H1 (cell line): ENCODE results near the gene CMIP. TPM values are rescaled to one million over a fixed set of nuclear protein-coding genes. Genes with fewer than 3 reads are reported as not detected.
"Not testable (repeated sequence)": the region's sequence is repeated elsewhere in the genome, so short reads cannot be mapped to it uniquely, and the experiment has no call there.

Source experiments
- CTCF ChIA-PET: fragments of 300-600 bp; sonication (Branson Sonifier 250); formaldehyde crosslinking; loops from one replicate; lab custom pipeline; 2021; ENCODE audit not compliant: partially characterized antibody; lab: Charles Lee
- POLR2A ChIA-PET: fragments of 300-600 bp; sonication (Branson Sonifier 250); formaldehyde crosslinking; loops from one replicate; lab custom pipeline; 2021; ENCODE audit warnings: inconsistent platforms; ENCODE audit not compliant: partially characterized antibody; lab: Charles Lee
- DNase-seq, 2 experiments: peaks; one replicate each; pipeline versions ENCODE4 v3.0.0 to v3.0.0-alpha.2; 2010 to 2022; ENCODE audit warnings: low spot score in 2 of 2, low read depth in 1 of 2, mixed read lengths in 1 of 2
- FAIRE-seq: peaks from 2 replicates; lab custom pipeline; 2011; peaks lifted over from hg19 to GRCh38; lab: Jason Lieb, UNC
- H2AFZ ChIP-seq: 2 replicates; pipeline ENCODE4 v1.8.1; 2012; ENCODE audit warnings: low read length, inconsistent platforms
- H2AK5ac ChIP-seq: 2 replicates; pipeline ENCODE4 v1.6.1; 2013; ENCODE audit warnings: low read depth, low read length
- H2BK120ac ChIP-seq: replicated peaks from 2 replicates; pipeline ENCODE3; 2013; ENCODE audit warnings: low read depth, low read length, inconsistent platforms
- H2BK12ac ChIP-seq: 2 replicates; pipeline ENCODE4 v1.6.1; 2013; ENCODE audit warnings: low read depth, low read length
- H2BK15ac ChIP-seq: 2 replicates; pipeline ENCODE4 v1.6.1; 2013; ENCODE audit warnings: low read length
- H2BK20ac ChIP-seq: 2 replicates; pipeline ENCODE4 v1.6.1; 2013; ENCODE audit warnings: low read length
- H2BK5ac ChIP-seq: 2 replicates; pipeline ENCODE4 v1.6.1; 2013; ENCODE audit warnings: low read depth, low read length
- H3K14ac ChIP-seq: 2 replicates; pipeline ENCODE4 v1.6.1; 2013; ENCODE audit warnings: inconsistent platforms; ENCODE audit not compliant: insufficient read length
- H3K18ac ChIP-seq: 2 replicates; pipeline ENCODE4 v1.6.1; 2013; ENCODE audit warnings: low read length; ENCODE audit errors: extremely low read depth
- H3K23ac ChIP-seq: 2 replicates; pipeline ENCODE4 v1.6.1; 2013; ENCODE audit warnings: inconsistent platforms; ENCODE audit not compliant: insufficient read length
- H3K23me2 ChIP-seq: 2 replicates; pipeline ENCODE4 v1.6.1; 2013; ENCODE audit warnings: low read depth, low read length
- H3K27ac ChIP-seq: 2 replicates; pipeline ENCODE4 v1.6.1; 2011; ENCODE audit warnings: low read depth, low read length, inconsistent platforms
- H3K27me3 ChIP-seq, 4 experiments: replicated peaks in 1 of 4; 1 replicate in 1 of 4; 2 replicates in 3 of 4; pipeline versions ENCODE4 v1.6.1 to v1.8.1; 2011 to 2013; ENCODE audit warnings: low read length in 3 of 4, mild to moderate bottlenecking in 3 of 4, inconsistent platforms in 2 of 4, mixed read lengths in 2 of 4, moderate library complexity in 1 of 4; ENCODE audit not compliant: control insufficient read depth in 3 of 4, insufficient read depth in 3 of 4; ENCODE audit errors: extremely low read depth in 1 of 4
- H3K36me3 ChIP-seq, 4 experiments: 2 replicates each; pipeline versions ENCODE4 v1.6.1 to v1.8.1; 2011 to 2013; ENCODE audit warnings: mild to moderate bottlenecking in 4 of 4, low read length in 3 of 4, moderate library complexity in 2 of 4, control low read depth in 1 of 4, inconsistent platforms in 1 of 4; ENCODE audit not compliant: insufficient read depth in 4 of 4, control insufficient read depth in 2 of 4
- H3K4ac ChIP-seq: replicated peaks from 2 replicates; pipeline ENCODE3; 2013; ENCODE audit warnings: low read length, low read depth, mixed read lengths, inconsistent platforms; ENCODE audit not compliant: insufficient read length
- H3K4me1 ChIP-seq, 4 experiments: replicated peaks in 1 of 4; 1 replicate in 1 of 4; 2 replicates in 3 of 4; pipeline versions ENCODE4 v1.6.1 to v1.8.1; 2011 to 2013; ENCODE audit warnings: low read length in 3 of 4, inconsistent platforms in 2 of 4, mixed read lengths in 1 of 4; ENCODE audit not compliant: insufficient read depth in 4 of 4, control insufficient read depth in 3 of 4
- H3K4me2 ChIP-seq, 2 experiments: 2 replicates each; pipeline versions ENCODE4 v1.6.1 to v1.8.1; 2011 to 2013; ENCODE audit warnings: low read depth in 2 of 2, low read length in 2 of 2, control low read depth in 1 of 2, inconsistent platforms in 1 of 2, mild to moderate bottlenecking in 1 of 2; ENCODE audit not compliant: insufficient read depth in 1 of 2
- H3K4me3 ChIP-seq, 4 experiments: fragments of 200-600, 300-600 bp in 1 of 4; sonication (generic), shearing (Covaris generic), sonication (Bioruptor Twin) in 1 of 4; 2 replicates each; pipeline versions ENCODE4 v1.5.1 to v1.8.1; 2011 to 2016; ENCODE audit warnings: low read length in 4 of 4, low read depth in 3 of 4, control low read depth in 2 of 4, inconsistent platforms in 2 of 4, mild to moderate bottlenecking in 2 of 4, mixed read lengths in 1 of 4, moderate library complexity in 1 of 4; ENCODE audit not compliant: insufficient read depth in 2 of 4; ENCODE audit errors: extremely low read depth in 1 of 4
- H3K56ac ChIP-seq: replicated peaks from 2 replicates; pipeline ENCODE3; 2013; ENCODE audit warnings: low read depth, mild to moderate bottlenecking, mixed read lengths, low read length, inconsistent platforms; ENCODE audit not compliant: insufficient read length
- H3K79me1 ChIP-seq: 2 replicates; pipeline ENCODE4 v1.6.1; 2013; ENCODE audit warnings: low read depth, low read length, control low read depth
- H3K79me2 ChIP-seq, 2 experiments: 2 replicates each; pipeline versions ENCODE4 v1.6.1 to v1.8.1; 2012 to 2013; ENCODE audit warnings: low read length in 2 of 2, mild to moderate bottlenecking in 2 of 2, inconsistent platforms in 1 of 2; ENCODE audit not compliant: insufficient read depth in 2 of 2, control insufficient read depth in 1 of 2
- H3K9ac ChIP-seq, 4 experiments: replicated peaks in 1 of 4; 1 replicate in 1 of 4; 2 replicates in 3 of 4; pipeline versions ENCODE4 v1.6.1 to v1.8.1; 2011 to 2013; ENCODE audit warnings: low read depth in 3 of 4, low read length in 3 of 4, control low read depth in 2 of 4, mild to moderate bottlenecking in 2 of 4, moderate library complexity in 2 of 4, inconsistent platforms in 1 of 4; ENCODE audit errors: extremely low read depth in 1 of 4
- H3K9me3 ChIP-seq, 2 experiments: 2 replicates each; pipeline versions ENCODE4 v1.6.1 to v1.8.1; 2012 to 2013; ENCODE audit warnings: mild to moderate bottlenecking in 2 of 2, moderate library complexity in 2 of 2, control low read depth in 1 of 2, inconsistent platforms in 1 of 2, low read depth in 1 of 2, low read length in 1 of 2, mixed read lengths in 1 of 2; ENCODE audit not compliant: insufficient read depth in 2 of 2
- H4K20me1 ChIP-seq, 2 experiments: replicated peaks in 1 of 2; 2 replicates each; pipeline versions ENCODE3 to v1.8.1; 2011 to 2013; ENCODE audit warnings: inconsistent platforms in 2 of 2, low read length in 2 of 2, mild to moderate bottlenecking in 1 of 2; ENCODE audit not compliant: insufficient read depth in 2 of 2, control insufficient read depth in 1 of 2
- H4K5ac ChIP-seq: 2 replicates; pipeline ENCODE4 v1.6.1; 2013; ENCODE audit warnings: low read length, low read depth, mixed read lengths, inconsistent platforms; ENCODE audit not compliant: insufficient read length
- H4K8ac ChIP-seq: 2 replicates; pipeline ENCODE4 v1.8.0; 2013; ENCODE audit warnings: mild to moderate bottlenecking, moderate library complexity, low read length, inconsistent platforms; ENCODE audit not compliant: insufficient read depth; ENCODE audit errors: extremely low read depth
- H4K91ac ChIP-seq: replicated peaks from 2 replicates; pipeline ENCODE3; 2013; ENCODE audit warnings: low read length, mixed read lengths, inconsistent platforms; ENCODE audit not compliant: insufficient read length
- WGBS, 2 experiments: shearing (Covaris generic) in 1 of 2; methylation state at CpG; one replicate each; pipeline versions ENCODE4 v1.1.6 to v1.1.7; 2013 to 2015; ENCODE audit warnings: low lambda C conversion rate in 2 of 2, mixed read lengths in 2 of 2, inconsistent platforms in 1 of 2, low coverage in 1 of 2, missing lambda C conversion rate in 1 of 2; ENCODE audit not compliant: insufficient replicate concordance in 2 of 2, insufficient coverage in 1 of 2, insufficient read length in 1 of 2; ENCODE audit errors: extremely low coverage in 1 of 2, missing lambda C conversion rate in 1 of 2; 5-methylcytosine and 5-hydroxymethylcytosine counted together
- polyA plus RNA-seq, 7 experiments: library from polyadenylated mRNA; depleted of rRNA in 3 of 7; stranded (reverse) in 5 of 7; unstranded in 2 of 7; fragments of >200 nt in 5 of 7; fragments of 200-250 nt in 2 of 7; gene quantifications; 1 replicate in 5 of 7; 2 replicates in 1 of 7; 4 replicates in 1 of 7; pipeline versions ENCODE4 v1.2.1 to v1.2.3, GENCODE V29; 2011 to 2013; ENCODE audit warnings: missing spikeins in 2 of 7, mixed read lengths in 2 of 7
- total RNA-seq: library from RNA; stranded (reverse); fragmentation: NEBNext Ultra II Directional; extraction: Animal tissue kit (Norgen Biotek cat#: 25700); gene quantifications from 2 replicates; pipeline ENCODE4 v1.2.1, GENCODE V29; 2021

CMIP gene
- total and polyA plus RNA-seq, 2 of the 8 experiments (the other 6 are each of a cell fraction or from before 2014, with no cell fraction given) = 7.9 to 53.2 TPM

DNA sequence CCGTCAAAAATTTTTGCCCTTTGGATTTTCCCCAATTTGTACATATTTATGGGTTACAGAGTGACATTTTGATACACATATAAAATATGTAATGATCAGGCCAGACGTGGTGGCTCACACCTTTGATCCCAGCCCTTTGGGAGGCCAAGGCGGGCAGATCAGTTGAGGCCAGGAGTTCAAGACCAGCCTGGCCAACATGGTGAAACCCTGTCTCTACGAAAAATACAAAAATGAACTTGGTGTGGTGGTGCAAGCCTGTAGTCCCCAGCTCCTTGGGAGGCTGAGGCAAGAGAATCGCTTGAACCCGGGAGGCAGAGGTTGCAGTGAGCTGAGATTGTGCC, 296.8 kb downstream of the CMIP start:
- not testable (repeated sequence) for H4K5ac ChIP-seq, H3K14ac ChIP-seq, FAIRE-seq, H4K91ac ChIP-seq, H2BK120ac ChIP-seq, H2BK5ac ChIP-seq, H3K9me3 ChIP-seq, H3K27me3 ChIP-seq, H3K4ac ChIP-seq, H3K27ac ChIP-seq, H2BK20ac ChIP-seq, DNase-seq, H3K36me3 ChIP-seq, H2AK5ac ChIP-seq, H3K18ac ChIP-seq, H3K4me2 ChIP-seq, H3K23ac ChIP-seq, H3K23me2 ChIP-seq, H2AFZ ChIP-seq, H2BK12ac ChIP-seq, H3K9ac ChIP-seq, H3K79me2 ChIP-seq, H3K4me1 ChIP-seq, H4K20me1 ChIP-seq, H3K4me3 ChIP-seq, H2BK15ac ChIP-seq, H3K56ac ChIP-seq, H3K79me1 ChIP-seq, H4K8ac ChIP-seq
- ChIA-PET CTCF (interaction anchor here (1.0 to 3.8 kb wide), 4 partner anchors 11 to 132 kb away, joined by 3 to 17 read pairs (median 6); no protein-coding TSS in a partner anchor), POLR2A (interaction anchor here (0.9 kb wide), 1 partner anchor 734 kb away, joined by 3 read pairs; the partner anchor contains the start of genes CENPN and CMC2)
- WGBS, 2 experiments = 85% methylated on average over 6 of the region's 6 CpGs; no CpG with 5 or more reads in 1 of the 2 experiments
